Neural progenitor cell (in vitro differentiated cells): ENCODE measurements around the gene BEND3. TPM values are rescaled to one million over a fixed set of nuclear protein-coding genes. Genes with fewer than 3 reads are reported as not detected.
"Not testable (repeated sequence)": the region's sequence is repeated elsewhere in the genome, so short reads cannot be mapped to it uniquely, and the experiment has no call there.

Experiments used
- DNase-seq: peaks from one replicate; pipeline ENCODE4 v3.0.0-alpha.2; 2016; ENCODE audit warnings: low spot score
- H2AFZ ChIP-seq: fragments of 200-600 bp; sonication (generic); replicated peaks from 2 replicates; pipeline ENCODE4 v1.6.1; 2016; ENCODE audit warnings: antibody characterized with exemption
- H3F3A ChIP-seq: fragments of 200-600 bp; sonication (generic); 2 replicates; pipeline ENCODE4 v1.6.1; 2016; ENCODE audit warnings: antibody characterized with exemption, low read depth
- H3K27ac ChIP-seq: fragments of 200-600 bp; sonication (generic); 2 replicates; pipeline ENCODE4 v1.5.1; 2016; ENCODE audit warnings: mild to moderate bottlenecking
- H3K27me3 ChIP-seq: fragments of 200-600 bp; sonication (generic); 2 replicates; pipeline ENCODE4 v1.6.1; 2016; ENCODE audit warnings: mild to moderate bottlenecking, moderate library complexity
- H3K36me3 ChIP-seq: fragments of 200-600 bp; sonication (generic); 2 replicates; pipeline ENCODE4 v1.5.1; 2016
- H3K4me1 ChIP-seq: fragments of 200-600 bp; sonication (generic); 2 replicates; pipeline ENCODE4 v1.6.1; 2016; ENCODE audit warnings: mixed run types
- H3K4me2 ChIP-seq: fragments of 200-600 bp; sonication (generic); 2 replicates; pipeline ENCODE4 v1.6.1; 2016
- H3K4me3 ChIP-seq: fragments of 200-600 bp; sonication (generic); 2 replicates; pipeline ENCODE4 v1.5.1; 2016
- H3K79me2 ChIP-seq: fragments of 200-600 bp; sonication (generic); 2 replicates; pipeline ENCODE4 v1.6.1; 2016; ENCODE audit warnings: low read depth
- H3K9ac ChIP-seq: fragments of 200-600 bp; sonication (generic); 2 replicates; pipeline ENCODE4 v1.6.1; 2016
- H3K9me3 ChIP-seq: fragments of 200-600 bp; sonication (generic); 2 replicates; pipeline ENCODE4 v1.5.1; 2016; ENCODE audit warnings: low read depth
- H4K20me1 ChIP-seq: fragments of 200-600 bp; sonication (generic); 2 replicates; pipeline ENCODE4 v1.6.1; 2016; ENCODE audit warnings: low read depth
- H3K27ac Mint-ChIP-seq: 3 replicates; pipeline ENCODE4 v1.8.0; 2021; ENCODE audit warnings: mixed read lengths
- H3K27me3 Mint-ChIP-seq: 2 replicates; pipeline ENCODE4 v1.8.0; 2022; ENCODE audit warnings: low read depth, mild to moderate bottlenecking, inconsistent platforms, moderate library complexity, mixed read lengths; ENCODE audit not compliant: insufficient read depth
- H3K36me3 Mint-ChIP-seq: 3 replicates; pipeline ENCODE4 v1.8.0; 2021; ENCODE audit warnings: mixed read lengths
- H3K4me1 Mint-ChIP-seq: 3 replicates; pipeline ENCODE4 v1.8.0; 2021; ENCODE audit warnings: mixed read lengths
- H3K4me3 Mint-ChIP-seq: 3 replicates; pipeline ENCODE4 v1.8.0; 2021; ENCODE audit warnings: mild to moderate bottlenecking, moderate library complexity, mixed read lengths
- H3K9me3 Mint-ChIP-seq: 3 replicates; pipeline ENCODE4 v1.8.0; 2020; ENCODE audit warnings: mixed read lengths
- EZH2 ChIP-seq: fragments of 200-600 bp; sonication (generic); IDR thresholded peaks from 2 replicates; pipeline ENCODE4 v1.6.1; 2017; ENCODE audit warnings: antibody characterized with exemption, mild to moderate bottlenecking, moderate library complexity
- EZH2phosphoT487 ChIP-seq: fragments of 200-600 bp; sonication (generic); IDR thresholded peaks from 2 replicates; pipeline ENCODE4 v1.6.1; 2017; ENCODE audit warnings: antibody characterized with exemption
- total RNA-seq: library from RNA; depleted of rRNA; stranded (reverse); fragments of >200 nt; gene quantifications from 2 replicates; pipeline ENCODE4 v1.2.3, GENCODE V29; 2015; ENCODE audit warnings: low replicate concordance
- TF ChIP-seq, protein P1 (sequence below): fragments of 200-600 bp; sonication (generic); IDR thresholded peaks from 2 replicates; pipeline ENCODE4 v1.5.1; 2017; ENCODE audit warnings: antibody characterized with exemption, mild to moderate bottlenecking

Gene BEND3
- total RNA-seq = 9.2 and 11.2 TPM in 2 replicates

DNA sequence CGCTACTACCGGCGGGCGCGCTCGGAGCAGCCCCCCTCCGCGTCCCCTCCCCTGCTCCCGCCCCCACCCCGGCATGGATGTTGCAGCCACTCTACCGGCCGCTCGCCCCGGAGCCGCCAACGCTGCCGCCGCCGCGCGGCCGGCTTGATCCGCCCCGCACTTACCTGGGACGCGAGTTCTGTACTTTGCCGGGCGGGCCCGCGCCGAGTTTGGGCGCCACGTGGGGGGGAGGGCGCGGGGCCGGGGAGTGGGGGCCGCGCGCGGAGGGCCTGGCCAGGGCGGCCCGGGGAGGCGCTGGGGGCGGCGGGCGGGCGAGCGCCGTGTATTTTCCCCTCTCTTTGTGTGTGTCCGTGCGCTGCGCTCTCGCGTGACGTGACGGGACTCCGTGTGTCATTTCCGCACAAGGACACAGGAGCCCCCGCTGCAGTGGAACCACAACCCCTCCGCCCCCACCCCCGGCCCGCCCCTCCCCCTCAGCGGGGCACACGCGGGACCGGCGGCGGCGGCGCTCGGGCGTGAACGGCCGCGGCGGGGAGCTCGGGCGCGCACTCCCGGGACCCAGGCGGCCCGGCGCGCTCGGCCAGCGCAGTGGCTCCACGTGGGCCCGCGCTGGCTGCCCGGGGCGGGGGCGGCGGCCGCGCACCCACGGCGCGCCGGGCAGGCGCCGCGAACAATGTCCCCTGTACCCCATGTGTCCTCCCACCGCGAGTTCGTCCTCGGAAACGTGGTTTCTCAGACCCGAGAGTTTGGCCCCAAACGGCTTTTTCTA, at the start of gene BEND3:
TSS of gene BEND3 (minus strand) at position 590 of the 769 bp plus-strand sequence. CDS start 16,230 bp downstream, outside the sequence.
- Histone ChIP-seq H3K27ac (peak within 1 kb of the TSS; percentile 98), H3K36me3 (no peaks in the 10 kb centered on the region), H3K9ac (no peak within 1 kb of the TSS), H3K4me3 (peak within 1 kb of the TSS; percentile 87), H3K4me1 (peaks cover 16% of the 10 kb centered on the region), H4K20me1 (no peaks in the 10 kb centered on the region), H3K79me2 (peaks cover 41% of the 10 kb centered on the region), H3K27me3 (no peaks in the 10 kb centered on the region), H3K9me3 (no peaks in the 10 kb centered on the region), H3K4me2 (peak within 1 kb of the TSS; percentile 80), H3F3A (peaks cover 39% of the 10 kb centered on the region), H2AFZ (peak within 1 kb of the TSS; percentile 88)
- Mint-ChIP-seq H3K36me3 (peaks cover 9% of the 10 kb centered on the region), H3K27me3 (peaks cover 8% of the 10 kb centered on the region), H3K4me1 (peaks cover 31% of the 10 kb centered on the region), H3K4me3 (peak within 1 kb of the TSS; percentile 96), H3K9me3 (no peaks in the 10 kb centered on the region), H3K27ac (peak within 1 kb of the TSS; percentile 99)
- TF ChIP-seq EZH2 (no peak), EZH2phosphoT487 (no peak)
- TF ChIP-seq, protein P1, sequence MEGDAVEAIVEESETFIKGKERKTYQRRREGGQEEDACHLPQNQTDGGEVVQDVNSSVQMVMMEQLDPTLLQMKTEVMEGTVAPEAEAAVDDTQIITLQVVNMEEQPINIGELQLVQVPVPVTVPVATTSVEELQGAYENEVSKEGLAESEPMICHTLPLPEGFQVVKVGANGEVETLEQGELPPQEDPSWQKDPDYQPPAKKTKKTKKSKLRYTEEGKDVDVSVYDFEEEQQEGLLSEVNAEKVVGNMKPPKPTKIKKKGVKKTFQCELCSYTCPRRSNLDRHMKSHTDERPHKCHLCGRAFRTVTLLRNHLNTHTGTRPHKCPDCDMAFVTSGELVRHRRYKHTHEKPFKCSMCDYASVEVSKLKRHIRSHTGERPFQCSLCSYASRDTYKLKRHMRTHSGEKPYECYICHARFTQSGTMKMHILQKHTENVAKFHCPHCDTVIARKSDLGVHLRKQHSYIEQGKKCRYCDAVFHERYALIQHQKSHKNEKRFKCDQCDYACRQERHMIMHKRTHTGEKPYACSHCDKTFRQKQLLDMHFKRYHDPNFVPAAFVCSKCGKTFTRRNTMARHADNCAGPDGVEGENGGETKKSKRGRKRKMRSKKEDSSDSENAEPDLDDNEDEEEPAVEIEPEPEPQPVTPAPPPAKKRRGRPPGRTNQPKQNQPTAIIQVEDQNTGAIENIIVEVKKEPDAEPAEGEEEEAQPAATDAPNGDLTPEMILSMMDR = no peak
- DNase-seq = peak; percentile 81

GRCh38 chr6:107164299-107164698, 49.0 kb upstream of the BEND3 start:
- H3K4me3 Mint-ChIP-seq, DNase-seq, H3K27me3 Mint-ChIP-seq: not testable (repeated sequence)

GRCh38 chr6:107161521-107161920, 46.2 kb upstream of the BEND3 start:
- no peak overlapping the region for H3K4me3 Mint-ChIP-seq
- no peaks in the 10 kb centered on the region for H3K9me3 Mint-ChIP-seq
- no peak overlapping the region for H3K4me2 ChIP-seq
- peaks cover 7% of the 10 kb centered on the region for H3K4me1 ChIP-seq
- H3K27me3 ChIP-seq = no peaks in the 10 kb centered on the region
- H3K36me3 ChIP-seq = no peaks in the 10 kb centered on the region
- no peak overlapping the region for H3K4me3 ChIP-seq
- H3K27me3 Mint-ChIP-seq = peaks cover 4% of the 10 kb centered on the region
- no peaks in the 10 kb centered on the region for H4K20me1 ChIP-seq
- peaks cover 6% of the 10 kb centered on the region for H3K4me1 Mint-ChIP-seq
- no peaks in the 10 kb centered on the region for H3K9me3 ChIP-seq
- no peaks in the 10 kb centered on the region for H3K79me2 ChIP-seq
- TF ChIP-seq EZH2phosphoT487 (no peak), EZH2 (no peak)
- TF ChIP-seq, protein P1 = no peak
- peaks cover 2% of the 10 kb centered on the region for H3K36me3 Mint-ChIP-seq
- no peak for DNase-seq
- no peak overlapping the region for H2AFZ ChIP-seq
- no peak overlapping the region for H3K27ac Mint-ChIP-seq
- H3K9ac ChIP-seq = no peak overlapping the region
- no peak overlapping the region for H3K27ac ChIP-seq
- no peaks in the 10 kb centered on the region for H3F3A ChIP-seq

More at GRCh38 chr6:107164299-107164698, 49.0 kb upstream of the BEND3 start:
- H3K27me3 ChIP-seq, H3K9ac ChIP-seq, H3K9me3 ChIP-seq, H4K20me1 ChIP-seq, H3K4me2 ChIP-seq, H3K9me3 Mint-ChIP-seq, H3F3A ChIP-seq, H2AFZ ChIP-seq, H3K27ac Mint-ChIP-seq, H3K36me3 ChIP-seq, H3K36me3 Mint-ChIP-seq, H3K4me3 ChIP-seq, H3K4me1 ChIP-seq, H3K27ac ChIP-seq, H3K79me2 ChIP-seq, H3K4me1 Mint-ChIP-seq: not testable (repeated sequence)

GRCh38 chr6:107156617-107157016, 41.3 kb upstream of the BEND3 start:
- DNase-seq = no peak
- peaks cover 6% of the 10 kb centered on the region for H3K27me3 Mint-ChIP-seq
- H3K9ac ChIP-seq = no peak overlapping the region

More at GRCh38 chr6:107156617-107157016, 41.3 kb upstream of the BEND3 start:
- H3K9me3 Mint-ChIP-seq = no peaks in the 10 kb centered on the region
- peak overlapping the region; percentile 39 for H3K27ac Mint-ChIP-seq
- peaks cover 2% of the 10 kb centered on the region for H3K36me3 Mint-ChIP-seq
- H3K27me3 ChIP-seq = no peaks in the 10 kb centered on the region
- no peak overlapping the region for H3K4me3 ChIP-seq
- H2AFZ ChIP-seq = no peak overlapping the region
- H3K27ac ChIP-seq = no peak overlapping the region
- no peak overlapping the region for H3K4me2 ChIP-seq
- no peak overlapping the region for H3K4me3 Mint-ChIP-seq
- H3K4me1 ChIP-seq = peaks cover 23% of the 10 kb centered on the region
- H3F3A ChIP-seq = peaks cover 16% of the 10 kb centered on the region
- H4K20me1 ChIP-seq = no peaks in the 10 kb centered on the region
- no peaks in the 10 kb centered on the region for H3K36me3 ChIP-seq
- no peaks in the 10 kb centered on the region for H3K9me3 ChIP-seq
- H3K4me1 Mint-ChIP-seq = peaks cover 38% of the 10 kb centered on the region
- TF ChIP-seq, protein P1 = no peak
- TF ChIP-seq EZH2 = no peak
- H3K79me2 ChIP-seq = no peaks in the 10 kb centered on the region
